HEK293 (cell line): ENCODE results near the gene MGAT4B.

Source experiments
- CTCF ChIA-PET: fragments of 350-600 bp; formaldehyde crosslinking; extraction: SDS; loops from one replicate; lab custom pipeline; 2021; ENCODE audit warnings: antibody characterized with exemption; lab: Yijun Ruan, JAX
- POLR2A ChIA-PET: fragments of 300-600 bp; formaldehyde crosslinking; extraction: SDS; loops from one replicate; lab custom pipeline; 2020; ENCODE audit warnings: antibody characterized with exemption, inconsistent platforms; lab: Yijun Ruan, JAX
- H3K27ac ChIP-seq: fragments of 200-500 bp; sonication (Bioruptor generic); 2 replicates; pipeline ENCODE4 v1.5.1; 2014; ENCODE audit warnings: low read depth, low read length, control low read depth, inconsistent platforms; ENCODE audit errors: extremely low read depth
- H3K36me3 ChIP-seq, 2 experiments: fragments of 200-500 bp in 1 of 2; sonication (Bioruptor generic) in 1 of 2; 1 replicate in 1 of 2; 2 replicates in 1 of 2; pipeline ENCODE4 v1.5.1; 2014 to 2017; ENCODE audit warnings: inconsistent platforms in 2 of 2, low read length in 2 of 2; ENCODE audit not compliant: control insufficient read depth in 2 of 2, insufficient read depth in 1 of 2
- H3K4me1 ChIP-seq: fragments of 200-500 bp; sonication (Bioruptor generic); 2 replicates; pipeline ENCODE4 v1.5.1; 2014; ENCODE audit warnings: mild to moderate bottlenecking, low read length, inconsistent platforms; ENCODE audit not compliant: control insufficient read depth, insufficient read depth
- H3K4me3 ChIP-seq: 2 replicates; pipeline ENCODE4 v1.5.1; 2011; ENCODE audit warnings: low read depth, mild to moderate bottlenecking, control low read depth, low read length, moderate library complexity
- H3K9me3 ChIP-seq: fragments of 200-500 bp; sonication (Bioruptor generic); 2 replicates; pipeline ENCODE4 v1.5.1; 2014; ENCODE audit warnings: low read depth, low read length, inconsistent platforms; ENCODE audit not compliant: control insufficient read depth, insufficient read depth
- BCL11B ChIP-seq: fragments of 450-650 bp; formaldehyde crosslinking; IDR thresholded peaks from 2 replicates; pipeline ENCODE4 v1.5.1; 2016; ENCODE audit warnings: low read depth, missing biosample characterization, missing genetic modification characterization
- FEZF1 ChIP-seq: fragments of 450-650 bp; formaldehyde crosslinking; IDR thresholded peaks from 2 replicates; pipeline ENCODE4 v1.5.1; 2016; ENCODE audit warnings: missing biosample characterization, missing genetic modification characterization
- GFI1B ChIP-seq: fragments of 450-650 bp; formaldehyde crosslinking; IDR thresholded peaks from 2 replicates; pipeline ENCODE4 v1.5.1; 2016; ENCODE audit warnings: missing biosample characterization, missing genetic modification characterization
- GLIS1 ChIP-seq: fragments of 450-650 bp; formaldehyde crosslinking; IDR thresholded peaks from 2 replicates; pipeline ENCODE4 v1.5.1; 2016; ENCODE audit warnings: missing biosample characterization, missing genetic modification characterization
- HOXC10 ChIP-seq: sonication (generic); formaldehyde crosslinking; IDR thresholded peaks from 2 replicates; pipeline ENCODE4 v1.8.1; 2023; ENCODE audit warnings: mild to moderate bottlenecking, missing genetic modification reagents
- HOXD13 ChIP-seq: sonication (generic); formaldehyde crosslinking; IDR thresholded peaks from 2 replicates; pipeline ENCODE4 v1.8.0; 2022; ENCODE audit warnings: missing genetic modification reagents, borderline replicate concordance
- KLF8 ChIP-seq: fragments of 450-650 bp; formaldehyde crosslinking; IDR thresholded peaks from 2 replicates; pipeline ENCODE4 v1.5.1; 2016; ENCODE audit warnings: missing biosample characterization, missing genetic modification characterization
- KLF9 ChIP-seq: fragments of 450-650 bp; formaldehyde crosslinking; IDR thresholded peaks from 2 replicates; pipeline ENCODE4 v1.5.1; 2016; ENCODE audit warnings: missing biosample characterization, missing genetic modification characterization, low read depth
- OSR2 ChIP-seq: fragments of 450-650 bp; formaldehyde crosslinking; IDR thresholded peaks from 2 replicates; pipeline ENCODE4 v1.5.1; 2016; ENCODE audit warnings: missing biosample characterization, missing genetic modification characterization
- PRDM1 ChIP-seq: fragments of 450-650 bp; formaldehyde crosslinking; IDR thresholded peaks from 2 replicates; pipeline ENCODE4; 2016; ENCODE audit warnings: missing biosample characterization, missing genetic modification characterization
- PRDM6 ChIP-seq: fragments of 450-650 bp; formaldehyde crosslinking; IDR thresholded peaks from 2 replicates; pipeline ENCODE4 v1.5.1; 2017; ENCODE audit warnings: missing biosample characterization, missing genetic modification characterization
- SP3 ChIP-seq: fragments of 450-650 bp; formaldehyde crosslinking; IDR thresholded peaks from 2 replicates; pipeline ENCODE4 v1.5.1; 2016; ENCODE audit warnings: missing biosample characterization, missing genetic modification characterization
- YY1 ChIP-seq: fragments of 450-650 bp; formaldehyde crosslinking; IDR thresholded peaks from 2 replicates; pipeline ENCODE4 v1.5.1; 2018; ENCODE audit warnings: missing biosample characterization, missing genetic modification characterization
- ZBTB17 ChIP-seq: fragments of 450-650 bp; formaldehyde crosslinking; IDR thresholded peaks from 2 replicates; pipeline ENCODE4 v1.5.1; 2016; ENCODE audit warnings: missing biosample characterization, missing genetic modification characterization
- ZBTB49 ChIP-seq: fragments of 450-650 bp; formaldehyde crosslinking; IDR thresholded peaks from 2 replicates; pipeline ENCODE4 v1.5.1; 2016; ENCODE audit warnings: missing biosample characterization, missing genetic modification characterization, low read depth
- ZBTB8A ChIP-seq: fragments of 450-650 bp; formaldehyde crosslinking; IDR thresholded peaks from 2 replicates; pipeline ENCODE4 v1.5.1; 2016; ENCODE audit warnings: missing biosample characterization, missing genetic modification characterization
- ZFP3 ChIP-seq: fragments of 450-650 bp; formaldehyde crosslinking; IDR thresholded peaks from 2 replicates; pipeline ENCODE4 v1.5.1; 2016; ENCODE audit warnings: low read depth, missing biosample characterization, missing genetic modification characterization
- ZNF18 ChIP-seq: fragments of 450-650 bp; formaldehyde crosslinking; IDR thresholded peaks from 2 replicates; pipeline ENCODE4 v1.5.1; 2016; ENCODE audit warnings: missing biosample characterization, missing genetic modification characterization
- ZNF221 ChIP-seq: fragments of 450-650 bp; formaldehyde crosslinking; IDR thresholded peaks from 2 replicates; pipeline ENCODE4 v1.5.1; 2017; ENCODE audit warnings: missing biosample characterization, missing genetic modification characterization, borderline replicate concordance
- ZNF23 ChIP-seq: fragments of 450-650 bp; formaldehyde crosslinking; IDR thresholded peaks from 2 replicates; pipeline ENCODE4 v1.5.1; 2016; ENCODE audit warnings: missing biosample characterization, missing genetic modification characterization, borderline replicate concordance
- ZNF266 ChIP-seq: fragments of 450-650 bp; formaldehyde crosslinking; IDR thresholded peaks from 2 replicates; pipeline ENCODE4 v1.5.1; 2016; ENCODE audit warnings: missing biosample characterization, missing genetic modification characterization, low read depth
- ZNF341 ChIP-seq: fragments of 450-650 bp; formaldehyde crosslinking; IDR thresholded peaks from 2 replicates; pipeline ENCODE4; 2016; ENCODE audit warnings: low read depth, missing biosample characterization, missing genetic modification characterization
- ZNF501 ChIP-seq: fragments of 450-650 bp; formaldehyde crosslinking; IDR thresholded peaks from 2 replicates; pipeline ENCODE4 v1.5.1; 2016; ENCODE audit warnings: missing biosample characterization, missing genetic modification characterization
- ZNF530 ChIP-seq: fragments of 450-650 bp; formaldehyde crosslinking; IDR thresholded peaks from 2 replicates; pipeline ENCODE4 v1.5.1; 2016; ENCODE audit warnings: low read depth, missing biosample characterization, missing genetic modification characterization
- ZNF585B ChIP-seq: fragments of 450-650 bp; formaldehyde crosslinking; IDR thresholded peaks from 2 replicates; pipeline ENCODE4 v1.5.1; 2016; ENCODE audit warnings: missing biosample characterization, missing genetic modification characterization
- ZNF600 ChIP-seq: fragments of 450-650 bp; formaldehyde crosslinking; IDR thresholded peaks from 2 replicates; pipeline ENCODE4 v1.5.1; 2016; ENCODE audit warnings: missing biosample characterization, missing genetic modification characterization
- ZNF624 ChIP-seq: fragments of 450-650 bp; formaldehyde crosslinking; IDR thresholded peaks from 2 replicates; pipeline ENCODE4 v1.5.1; 2017; ENCODE audit warnings: missing biosample characterization, missing genetic modification characterization
- ZNF701 ChIP-seq: fragments of 450-650 bp; formaldehyde crosslinking; IDR thresholded peaks from 2 replicates; pipeline ENCODE4 v1.5.1; 2016; ENCODE audit warnings: missing biosample characterization, missing genetic modification characterization
- ZNF747 ChIP-seq: fragments of 450-650 bp; formaldehyde crosslinking; IDR thresholded peaks from 2 replicates; pipeline ENCODE4 v1.5.1; 2016; ENCODE audit warnings: missing biosample characterization, missing genetic modification characterization
- ZNF76 ChIP-seq: fragments of 450-650 bp; formaldehyde crosslinking; IDR thresholded peaks from 2 replicates; pipeline ENCODE4; 2016; ENCODE audit warnings: low read depth, missing biosample characterization, missing genetic modification characterization, borderline replicate concordance
- ZSCAN16 ChIP-seq: fragments of 450-650 bp; formaldehyde crosslinking; IDR thresholded peaks from 2 replicates; pipeline ENCODE4 v1.5.1; 2016; ENCODE audit warnings: missing biosample characterization, missing genetic modification characterization
- ZXDB ChIP-seq: fragments of 450-650 bp; formaldehyde crosslinking; IDR thresholded peaks from 2 replicates; pipeline ENCODE4 v1.5.1; 2016; ENCODE audit warnings: missing biosample characterization, missing genetic modification characterization

The MGAT4B gene

GRCh38 chr5:179819296-179820126, 12.8 kb upstream of the MGAT4B start:
- POLR2A ChIA-PET = interaction anchor here (0.6 to 1.7 kb wide), 7 partner anchors 8 to 1296 kb away, joined by 3 to 28 read pairs (median 4); partner anchors contain the start of genes MGAT4B and MRNIP
- Histone ChIP-seq H3K4me3 (peak overlapping the region; percentile 21; the same call in 1 of the 2 replicates), H3K4me1 (peaks cover 19% of the 10 kb centered on the region), H3K9me3 (no peaks in the 10 kb centered on the region), H3K36me3 (peaks cover 5 to 39% of the 10 kb centered on the region in 2 experiments; a peak in 2 of 3 replicates), H3K27ac (peak overlapping the region; percentile 92)
- CTCF ChIA-PET = interaction anchor here (0.7 kb wide), 1 partner anchor 14 kb away, joined by 3 read pairs; no protein-coding TSS in a partner anchor
- no peak; the same call in 1 of the 2 replicates for TF ChIP-seq ZNF530
- 0 out of 2 replicates have a peak, but pooled peaks have one; percentile 4 for TF ChIP-seq ZNF501 (tag by site-specific recombination)
- TF ChIP-seq YY1 (tag by site-specific recombination) = no peak
- no peak for TF ChIP-seq GFI1B (tag by site-specific recombination)
- no peak for TF ChIP-seq KLF8 (tag by site-specific recombination)
- peak; percentile 65; the same call in 1 of the 2 replicates for TF ChIP-seq PRDM1 (tag by site-specific recombination)
- no peak for TF ChIP-seq OSR2 (tag by site-specific recombination)
- TF ChIP-seq ZNF18 (tag by site-specific recombination) = peak; percentile 79
- TF ChIP-seq ZNF23 (tag by site-specific recombination) = no peak
- TF ChIP-seq ZNF701 (tag by site-specific recombination) = no peak
- peak; percentile 74 for TF ChIP-seq ZBTB8A (tag by site-specific recombination)
- TF ChIP-seq FEZF1 (tag by site-specific recombination) = no peak
- TF ChIP-seq ZNF624 = no peak
- no peak for TF ChIP-seq ZSCAN16 (tag by site-specific recombination)
- no peak for TF ChIP-seq ZBTB49 (tag by site-specific recombination)
- peak; percentile 90 for TF ChIP-seq GLIS1 (tag by site-specific recombination)
- TF ChIP-seq ZNF266 = no peak; the same call in 1 of the 2 replicates
- 0 out of 2 replicates have a peak, but pooled peaks have one; percentile 4 for TF ChIP-seq ZNF341 (tag by site-specific recombination)
- TF ChIP-seq PRDM6 = no peak
- TF ChIP-seq KLF9 = peak; percentile 55
- peak; percentile 95 for TF ChIP-seq ZNF600 (tag by site-specific recombination)
- peak; percentile 43; the same call in 1 of the 2 replicates for TF ChIP-seq BCL11B (tag by site-specific recombination)
- peak; percentile 24; the same call in 1 of the 2 replicates for TF ChIP-seq ZXDB (tag by site-specific recombination)
- peak; percentile 42; the same call in 1 of the 2 replicates for TF ChIP-seq ZBTB17
- no peak for TF ChIP-seq HOXC10
- no peak for TF ChIP-seq ZNF747
- no peak for TF ChIP-seq ZNF221
- TF ChIP-seq HOXD13 (CRISPR knock-in tag) = no peak
- TF ChIP-seq ZNF585B (tag by site-specific recombination) = no peak
- no peak for TF ChIP-seq ZNF76 (tag by site-specific recombination)
- TF ChIP-seq ZFP3 (tag by site-specific recombination) = no peak
- no peak for TF ChIP-seq SP3 (tag by site-specific recombination)
